HG02623 (cell line): ENCODE results near the gene ST8SIA6.

ENCODE experiments used
- ATAC-seq: cut with Tn5 transposase; IDR thresholded peaks from one replicate; pipeline ENCODE4 v1.9.1; 2021; ENCODE audit warnings: moderate library complexity; ENCODE audit not compliant: unreplicated experiment

Gene ST8SIA6

GRCh38 chr10:17276756-17277424 is 177.5 kb downstream of the ST8SIA6 start:
- ATAC-seq, result no peak

GRCh38 chr10:17273403-17273802 is 181.0 kb downstream of the ST8SIA6 start:
- ATAC-seq, result no peak

GRCh38 chr10:17272648-17273047 is 181.7 kb downstream of the ST8SIA6 start:
- ATAC-seq, result no peak
